Bronchial epithelial cell (primary cell): Measurements from ENCODE around the gene PAPPA2. TPM values are rescaled to one million over a fixed set of nuclear protein-coding genes. Genes with fewer than 3 reads are reported as not detected.

ENCODE experiments used
- DNase-seq: peaks from one replicate; pipeline ENCODE4 v3.0.0-alpha.2; 2010; ENCODE audit warnings: low read depth
- FAIRE-seq: peaks from 2 replicates; lab custom pipeline; 2011; peaks lifted over from hg19 to GRCh38; lab: Jason Lieb, UNC
- H3K27me3 ChIP-seq: 2 replicates; pipeline ENCODE4 v1.5.1; 2011; ENCODE audit warnings: low read length; ENCODE audit not compliant: control insufficient read depth, insufficient read depth
- H3K36me3 ChIP-seq: 2 replicates; pipeline ENCODE4 v1.5.1; 2011; ENCODE audit warnings: low read length; ENCODE audit not compliant: control insufficient read depth, insufficient read depth
- H3K4me3 ChIP-seq: 2 replicates; pipeline ENCODE4 v1.5.1; 2011; ENCODE audit warnings: mild to moderate bottlenecking, low read depth, low read length, control low read depth
- CTCF ChIP-seq: IDR thresholded peaks from 2 replicates; pipeline ENCODE4 v1.5.1; 2011; ENCODE audit warnings: mild to moderate bottlenecking, moderate library complexity, low read length, control low read depth, inconsistent platforms; ENCODE audit not compliant: insufficient read depth, severe bottlenecking
- total RNA-seq: library from RNA; depleted of rRNA; stranded (reverse); fragments of >200 nt; gene quantifications from 2 replicates; pipeline ENCODE4 v1.2.1, GENCODE V29; 2014

The PAPPA2 gene
- total RNA-seq, 1 donor from 2014 or later = 8.7 TPM

GRCh38 chr1:176850871-176851270, 387.9 kb downstream of the PAPPA2 start:
- Histone ChIP-seq H3K27me3 (no peaks in the 10 kb centered on the region), H3K36me3 (no peaks in the 10 kb centered on the region), H3K4me3 (no peak overlapping the region)
- TF ChIP-seq CTCF = no peak
- no peak for DNase-seq
- no peak for FAIRE-seq

- Histone ChIP-seq H3K4me3 (no peak overlapping the region), H3K36me3 (no peaks in the 10 kb centered on the region), H3K27me3 (no peaks in the 10 kb centered on the region)
- FAIRE-seq (no peak), DNase-seq (no peak)
- TF ChIP-seq CTCF = no peak
These were observed 389.1 kb downstream of the PAPPA2 start for GRCh38 chr1:176852124-176852523.

GRCh38 chr1:176853503-176853902, 390.5 kb downstream of the PAPPA2 start:
- no peak for FAIRE-seq
- DNase-seq = no peak
- Histone ChIP-seq H3K27me3 (no peaks in the 10 kb centered on the region), H3K4me3 (no peak overlapping the region), H3K36me3 (no peaks in the 10 kb centered on the region)
- TF ChIP-seq CTCF = no peak

GRCh38 chr1:176854121-176854520, 391.1 kb downstream of the PAPPA2 start:
- no peak for FAIRE-seq
- Histone ChIP-seq H3K27me3 (no peaks in the 10 kb centered on the region), H3K36me3 (no peaks in the 10 kb centered on the region), H3K4me3 (no peak overlapping the region)
- no peak for TF ChIP-seq CTCF
- DNase-seq = no peak

GRCh38 chr1:176854758-176855745, 392.1 kb downstream of the PAPPA2 start:
- Histone ChIP-seq H3K36me3 (no peaks in the 10 kb centered on the region), H3K4me3 (no peak overlapping the region), H3K27me3 (no peaks in the 10 kb centered on the region)
- no peak for TF ChIP-seq CTCF
- FAIRE-seq (no peak), DNase-seq (no peak)

GRCh38 chr1:176857632-176858031, 394.7 kb downstream of the PAPPA2 start:
- no peak overlapping the region for H3K4me3 ChIP-seq
- no peak for TF ChIP-seq CTCF
- DNase-seq = peak; percentile 50
- no peaks in the 10 kb centered on the region for H3K36me3 ChIP-seq
- FAIRE-seq = no peak
- H3K27me3 ChIP-seq = no peaks in the 10 kb centered on the region
